GM23248 (cell line): ENCODE measurements around the gene AJAP1. TPM values are rescaled to one million over a fixed set of nuclear protein-coding genes. Genes with fewer than 3 reads are reported as not detected.

ENCODE experiments used
- DNase-seq: peaks from one replicate; pipeline ENCODE4 v3.0.0-alpha.2; 2015
- H2AFZ ChIP-seq: fragments of 200-600 bp; sonication (generic); 2 replicates; pipeline ENCODE4 v1.6.1; 2016; ENCODE audit warnings: antibody characterized with exemption
- H3F3A ChIP-seq: fragments of 200-600 bp; sonication (generic); 2 replicates; pipeline ENCODE4 v1.6.1; 2016; ENCODE audit warnings: mild to moderate bottlenecking, antibody characterized with exemption, mixed run types; ENCODE audit not compliant: insufficient read depth
- H3K27ac ChIP-seq: fragments of 200-600 bp; sonication (generic); 2 replicates; pipeline ENCODE4 v1.5.1; 2016; ENCODE audit warnings: mild to moderate bottlenecking
- H3K27me3 ChIP-seq: fragments of 200-600 bp; sonication (generic); replicated peaks from 2 replicates; pipeline ENCODE4 v1.6.1; 2016; ENCODE audit warnings: mild to moderate bottlenecking; ENCODE audit not compliant: insufficient read depth
- H3K36me3 ChIP-seq: fragments of 200-600 bp; sonication (generic); 2 replicates; pipeline ENCODE4 v1.6.1; 2016; ENCODE audit warnings: low read depth, mild to moderate bottlenecking
- H3K4me1 ChIP-seq: fragments of 200-600 bp; sonication (generic); 2 replicates; pipeline ENCODE4 v1.6.1; 2016; ENCODE audit warnings: mild to moderate bottlenecking; ENCODE audit not compliant: insufficient read depth
- H3K4me2 ChIP-seq: fragments of 200-600 bp; sonication (generic); one replicate; pipeline ENCODE4 v1.6.1; 2016; ENCODE audit warnings: mild to moderate bottlenecking; ENCODE audit not compliant: unreplicated experiment
- H3K4me3 ChIP-seq: fragments of 200-600 bp; sonication (generic); 2 replicates; pipeline ENCODE4 v1.5.1; 2016; ENCODE audit warnings: mild to moderate bottlenecking
- H3K79me2 ChIP-seq: fragments of 200-600 bp; sonication (generic); 2 replicates; pipeline ENCODE4 v1.6.1; 2016; ENCODE audit warnings: mild to moderate bottlenecking; ENCODE audit not compliant: insufficient read depth
- H3K9ac ChIP-seq: fragments of 200-600 bp; sonication (generic); 2 replicates; pipeline ENCODE4 v1.6.1; 2016; ENCODE audit warnings: mild to moderate bottlenecking
- H3K9me2 ChIP-seq: fragments of 200-600 bp; sonication (generic); 2 replicates; pipeline ENCODE4 v1.6.1; 2016; ENCODE audit warnings: mixed run types, mild to moderate bottlenecking, moderate library complexity; ENCODE audit not compliant: insufficient read depth
- H3K9me3 ChIP-seq: fragments of 200-600 bp; sonication (generic); one replicate; pipeline ENCODE4 v1.6.1; 2017; ENCODE audit warnings: low read depth
- H4K20me1 ChIP-seq: fragments of 200-600 bp; sonication (generic); 2 replicates; pipeline ENCODE4 v1.6.0; 2016; ENCODE audit not compliant: insufficient read depth
- EZH2 ChIP-seq: fragments of 200-600 bp; sonication (generic); IDR thresholded peaks from 2 replicates; pipeline ENCODE4 v1.6.1; 2018; ENCODE audit warnings: antibody characterized with exemption, mild to moderate bottlenecking; ENCODE audit not compliant: insufficient read depth, poor library complexity, severe bottlenecking
- EZH2phosphoT487 ChIP-seq: fragments of 200-600 bp; sonication (generic); IDR thresholded peaks from 2 replicates; pipeline ENCODE4 v1.6.1; 2018; ENCODE audit warnings: antibody characterized with exemption, moderate library complexity, mild to moderate bottlenecking, low read depth; ENCODE audit not compliant: insufficient read depth
- WGBS, 2 experiments: methylation state at CpG; one replicate each; pipeline ENCODE4 v1.1.6; 2015 to 2017; ENCODE audit warnings: low lambda C conversion rate in 2 of 2, low coverage in 1 of 2; ENCODE audit errors: missing lambda C conversion rate in 2 of 2; 5-methylcytosine and 5-hydroxymethylcytosine counted together
- in situ Hi-C: fragments of 300-500 bp; cut with MboI; formaldehyde crosslinking; loops from 2 replicates; pipeline ENCODE4 v1.15.0; 2020
- polyA plus RNA-seq: library from polyadenylated mRNA; unstranded; fragments of >200 nt; fragmentation: Nextera tagmentation; extraction: Ambion mirVana; gene quantifications from 2 replicates; pipeline ENCODE4 v1.2.1, GENCODE V29; 2016
- total RNA-seq: library from RNA; depleted of rRNA; stranded (reverse); fragments of >200 nt; shearing (Covaris generic); gene quantifications from 2 replicates; pipeline ENCODE4 v1.2.3, GENCODE V29; 2014

Gene AJAP1
- total and polyA plus RNA-seq, 2 experiments from 2014 or later = 0.03 to 0.86 TPM

DNA sequence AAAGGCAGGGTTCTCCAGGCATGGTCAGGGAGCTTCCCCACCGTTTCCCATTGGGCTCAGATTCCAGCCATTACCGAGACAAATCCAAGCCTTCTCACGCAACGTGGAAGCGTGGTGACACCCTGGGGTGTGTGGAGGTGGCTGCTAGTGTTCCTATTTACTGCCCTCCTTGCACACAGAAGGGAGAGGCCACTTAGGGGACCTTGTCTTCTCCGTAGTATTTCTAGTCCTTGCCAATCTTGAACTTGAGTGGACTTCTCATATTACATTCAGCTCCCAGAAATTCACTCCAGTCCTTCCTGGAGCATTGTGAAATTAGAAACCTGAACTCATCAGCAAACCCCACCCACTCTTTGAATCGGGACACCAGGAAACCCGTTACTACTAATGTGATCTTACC, 131.6 kb downstream of the AJAP1 start:
- no peaks in the 10 kb centered on the region for H3K27me3 ChIP-seq
- no peaks in the 10 kb centered on the region for H3K79me2 ChIP-seq
- no peak overlapping the region for H3K4me2 ChIP-seq
- no peaks in the 10 kb centered on the region for H4K20me1 ChIP-seq
- no peaks in the 10 kb centered on the region for H3K36me3 ChIP-seq
- DNase-seq = no peak
- H2AFZ ChIP-seq = no peak overlapping the region
- in situ Hi-C loops = no loop called here
- H3F3A ChIP-seq = no peaks in the 10 kb centered on the region
- H3K27ac ChIP-seq = no peak overlapping the region
- no peaks in the 10 kb centered on the region for H3K4me1 ChIP-seq
- H3K9me2 ChIP-seq = no peaks in the 10 kb centered on the region
- H3K4me3 ChIP-seq = no peak overlapping the region
- H3K9me3 ChIP-seq = no peaks in the 10 kb centered on the region
- TF ChIP-seq EZH2phosphoT487 = no peak
- no peak for TF ChIP-seq EZH2
- 22 to 30% methylated on average over 8 of the region's 8 CpGs for WGBS, 2 experiments
- no peak overlapping the region for H3K9ac ChIP-seq

DNA sequence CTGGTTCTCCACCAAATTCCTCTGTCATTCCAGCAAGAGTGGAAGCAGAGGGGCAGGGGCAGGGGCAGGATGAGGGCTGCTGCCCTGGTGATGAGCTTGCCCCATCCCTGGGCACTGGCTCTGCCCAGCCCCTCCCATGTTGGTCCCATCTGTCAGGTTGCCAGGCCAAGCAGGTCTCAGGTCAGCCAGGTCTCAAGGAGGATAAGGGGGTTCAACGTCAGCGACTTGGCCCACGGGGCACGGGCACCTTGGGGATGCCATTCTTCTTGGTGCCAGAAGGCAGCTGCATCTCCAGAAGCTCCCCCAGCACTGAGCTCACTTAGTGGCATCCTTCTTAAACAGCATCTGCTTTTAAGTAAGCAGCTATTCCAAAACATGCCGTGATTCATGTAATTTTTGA, 133.1 kb downstream of the AJAP1 start:
- Histone ChIP-seq H3K9me2 (no peaks in the 10 kb centered on the region), H3K27me3 (no peaks in the 10 kb centered on the region), H3K9ac (no peak overlapping the region), H3K4me2 (no peak overlapping the region), H2AFZ (no peak overlapping the region), H3F3A (no peaks in the 10 kb centered on the region), H3K4me3 (no peak overlapping the region), H3K9me3 (no peaks in the 10 kb centered on the region), H3K79me2 (no peaks in the 10 kb centered on the region), H3K36me3 (no peaks in the 10 kb centered on the region), H3K27ac (no peak overlapping the region), H4K20me1 (no peaks in the 10 kb centered on the region), H3K4me1 (no peaks in the 10 kb centered on the region)
- in situ Hi-C loops = no loop called here
- no peak for TF ChIP-seq EZH2phosphoT487
- no peak for TF ChIP-seq EZH2
- WGBS, 2 experiments = 24 to 34% methylated on average over 5 of the region's 5 CpGs
- no peak for DNase-seq

DNA sequence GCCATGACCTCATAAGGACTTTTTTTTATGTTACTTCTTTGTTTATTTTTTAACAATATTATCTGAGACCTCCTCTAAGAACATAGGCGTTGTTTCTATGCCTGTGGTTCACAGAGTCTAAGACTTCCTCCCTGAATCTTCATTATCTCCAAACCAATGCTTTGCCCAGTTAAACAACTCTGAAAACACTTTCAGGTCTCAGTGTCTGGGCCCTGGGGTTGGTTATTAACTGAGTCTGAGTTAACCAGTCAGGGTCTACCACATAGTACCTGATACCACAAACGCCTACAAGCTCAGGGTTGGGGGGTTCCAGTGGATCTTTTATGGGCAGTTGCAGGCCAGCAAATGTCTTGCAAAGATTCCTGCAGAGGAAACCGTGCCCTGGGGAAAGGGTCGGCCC, 138.2 kb downstream of the AJAP1 start:
- H3K4me1 ChIP-seq = no peaks in the 10 kb centered on the region
- no peaks in the 10 kb centered on the region for H3K27me3 ChIP-seq
- in situ Hi-C loops = no loop called here
- WGBS, 2 experiments = 12 to 13% methylated on average over 4 of the region's 4 CpGs
- H3K9me3 ChIP-seq = no peaks in the 10 kb centered on the region
- H3K27ac ChIP-seq = no peak overlapping the region
- no peak overlapping the region for H3K4me3 ChIP-seq
- TF ChIP-seq EZH2 (no peak), EZH2phosphoT487 (no peak)
- DNase-seq = no peak
- H3K9ac ChIP-seq = no peak overlapping the region
- H3K79me2 ChIP-seq = no peaks in the 10 kb centered on the region
- H4K20me1 ChIP-seq = no peaks in the 10 kb centered on the region
- H3K36me3 ChIP-seq = no peaks in the 10 kb centered on the region
- no peaks in the 10 kb centered on the region for H3F3A ChIP-seq
- H3K9me2 ChIP-seq = no peaks in the 10 kb centered on the region
- H3K4me2 ChIP-seq = no peak overlapping the region
- no peak overlapping the region for H2AFZ ChIP-seq

DNA sequence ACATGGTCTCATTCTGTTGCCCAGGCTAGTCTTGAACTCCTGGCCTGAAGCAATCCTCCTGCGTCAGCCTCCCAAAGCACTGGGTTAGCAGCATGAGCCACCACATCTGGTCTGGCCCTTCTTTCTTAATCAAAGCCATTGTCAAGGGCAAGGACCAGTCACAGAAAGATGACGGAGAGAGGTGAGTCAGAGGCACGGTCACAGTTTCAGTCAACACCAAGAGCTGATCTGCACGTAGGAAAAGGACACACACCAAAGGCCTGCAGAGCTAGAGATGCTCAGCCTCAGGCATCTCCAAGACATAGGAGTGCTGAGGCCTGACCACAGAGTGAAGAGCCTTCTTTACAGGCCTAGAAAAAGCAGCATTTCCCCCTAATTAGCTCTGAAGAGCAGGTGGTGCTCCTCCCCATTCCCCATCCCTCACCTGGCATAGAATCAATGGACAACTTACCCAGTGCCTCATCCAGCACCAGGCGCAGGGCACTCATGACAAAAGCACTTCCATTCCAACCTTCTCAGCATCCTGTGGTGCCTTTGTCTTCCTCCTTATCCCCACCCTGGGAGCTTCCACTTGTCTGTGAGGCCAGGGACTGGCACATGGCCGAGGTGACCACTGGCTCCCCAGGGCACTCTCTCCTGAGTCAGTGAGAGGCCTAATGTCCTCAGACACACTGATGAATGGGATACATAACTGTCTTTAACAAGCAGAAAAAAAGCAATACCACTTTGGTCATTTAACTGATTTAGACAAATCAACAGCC, 139.8 kb downstream of the AJAP1 start:
- in situ Hi-C loops = no loop called here
- H3K4me2 ChIP-seq = no peak overlapping the region
- no peaks in the 10 kb centered on the region for H3K27me3 ChIP-seq
- H3F3A ChIP-seq = no peaks in the 10 kb centered on the region
- no peaks in the 10 kb centered on the region for H3K36me3 ChIP-seq
- no peak overlapping the region for H3K27ac ChIP-seq
- no peaks in the 10 kb centered on the region for H4K20me1 ChIP-seq
- no peak overlapping the region for H3K4me3 ChIP-seq
- H3K79me2 ChIP-seq = no peaks in the 10 kb centered on the region
- no peak overlapping the region for H2AFZ ChIP-seq
- no peak for DNase-seq
- no peak overlapping the region for H3K9ac ChIP-seq
- 20 to 30% methylated on average over 6 of the region's 6 CpGs for WGBS, 2 experiments
- H3K9me2 ChIP-seq = no peaks in the 10 kb centered on the region
- H3K9me3 ChIP-seq = no peaks in the 10 kb centered on the region
- H3K4me1 ChIP-seq = no peaks in the 10 kb centered on the region
- TF ChIP-seq EZH2 (no peak), EZH2phosphoT487 (no peak)
